ENCODE results near the gene MAP7D2.

GRCh38 chrX:19972984-19973383, 143.7 kb downstream of the MAP7D2 start:
- no peak for TF ChIP-seq POLR2AphosphoS5 (IDR thresholded peaks at IDR 0.05; ENCODE audit: low read depth, low read length)
- TF ChIP-seq, protein P1, sequence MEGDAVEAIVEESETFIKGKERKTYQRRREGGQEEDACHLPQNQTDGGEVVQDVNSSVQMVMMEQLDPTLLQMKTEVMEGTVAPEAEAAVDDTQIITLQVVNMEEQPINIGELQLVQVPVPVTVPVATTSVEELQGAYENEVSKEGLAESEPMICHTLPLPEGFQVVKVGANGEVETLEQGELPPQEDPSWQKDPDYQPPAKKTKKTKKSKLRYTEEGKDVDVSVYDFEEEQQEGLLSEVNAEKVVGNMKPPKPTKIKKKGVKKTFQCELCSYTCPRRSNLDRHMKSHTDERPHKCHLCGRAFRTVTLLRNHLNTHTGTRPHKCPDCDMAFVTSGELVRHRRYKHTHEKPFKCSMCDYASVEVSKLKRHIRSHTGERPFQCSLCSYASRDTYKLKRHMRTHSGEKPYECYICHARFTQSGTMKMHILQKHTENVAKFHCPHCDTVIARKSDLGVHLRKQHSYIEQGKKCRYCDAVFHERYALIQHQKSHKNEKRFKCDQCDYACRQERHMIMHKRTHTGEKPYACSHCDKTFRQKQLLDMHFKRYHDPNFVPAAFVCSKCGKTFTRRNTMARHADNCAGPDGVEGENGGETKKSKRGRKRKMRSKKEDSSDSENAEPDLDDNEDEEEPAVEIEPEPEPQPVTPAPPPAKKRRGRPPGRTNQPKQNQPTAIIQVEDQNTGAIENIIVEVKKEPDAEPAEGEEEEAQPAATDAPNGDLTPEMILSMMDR (IDR thresholded peaks at IDR 0.05): no peak
- TF ChIP-seq REST (IDR thresholded peaks at IDR 0.05; ENCODE audit: insufficient read depth in 1 of 2, low read depth in 2 of 2, low read length in 1 of 2): no peak
- no peak for TF ChIP-seq TCF7L2 (IDR thresholded peaks at IDR 0.05; ENCODE audit: low read depth, low read length)

Measured in Panc1 (cell line).